GM20000 (cell line): Measurements from ENCODE around the gene SLC6A12.

Experiments used
- DNase-seq: peaks from one replicate; pipeline ENCODE4 v3.0.0; 2012; ENCODE audit warnings: low spot score
- CTCF ChIP-seq: IDR thresholded peaks from 2 replicates; pipeline ENCODE4 v1.5.1; 2012; ENCODE audit warnings: mild to moderate bottlenecking, control low read depth; ENCODE audit errors: extremely low read depth, missing control alignments

The SLC6A12 gene

GRCh38 chr12:195951-196350, 18.0 kb downstream of the SLC6A12 start:
- DNase-seq: no peak
- no peak for TF ChIP-seq CTCF

- no peak for DNase-seq
- TF ChIP-seq CTCF: no peak
Observed at GRCh38 chr12:195156-195555, 18.8 kb downstream of the SLC6A12 start.

- TF ChIP-seq CTCF: no peak
- DNase-seq: no peak
Observed at GRCh38 chr12:194276-194675, 19.7 kb downstream of the SLC6A12 start.

GRCh38 chr12:193261-193660, 20.7 kb downstream of the SLC6A12 start:
- TF ChIP-seq CTCF: no peak
- DNase-seq: no peak

- no peak for TF ChIP-seq CTCF
- no peak for DNase-seq
Observed at GRCh38 chr12:191541-191940, 22.4 kb downstream of the SLC6A12 start.

- no peak for TF ChIP-seq CTCF
- no peak for DNase-seq
Observed at GRCh38 chr12:190881-191280, 23.1 kb downstream of the SLC6A12 start.

- DNase-seq: no peak
- no peak for TF ChIP-seq CTCF
Observed at GRCh38 chr12:189622-189962, 24.4 kb downstream of the SLC6A12 start.
